AG08396 (cell line): ENCODE results near the gene RAI1.
A peak's percentile ranks its signal among the peaks of the same experiment; 100 is the strongest.
"Not testable (repeated sequence)": the region's sequence is repeated elsewhere in the genome, so short reads cannot be mapped to it uniquely, and the experiment has no call there.

Source experiments
- DNase-seq: peaks from one replicate; pipeline ENCODE4 v3.0.0; 2012; ENCODE audit warnings: low spot score, mixed read lengths

Gene RAI1, protein sequence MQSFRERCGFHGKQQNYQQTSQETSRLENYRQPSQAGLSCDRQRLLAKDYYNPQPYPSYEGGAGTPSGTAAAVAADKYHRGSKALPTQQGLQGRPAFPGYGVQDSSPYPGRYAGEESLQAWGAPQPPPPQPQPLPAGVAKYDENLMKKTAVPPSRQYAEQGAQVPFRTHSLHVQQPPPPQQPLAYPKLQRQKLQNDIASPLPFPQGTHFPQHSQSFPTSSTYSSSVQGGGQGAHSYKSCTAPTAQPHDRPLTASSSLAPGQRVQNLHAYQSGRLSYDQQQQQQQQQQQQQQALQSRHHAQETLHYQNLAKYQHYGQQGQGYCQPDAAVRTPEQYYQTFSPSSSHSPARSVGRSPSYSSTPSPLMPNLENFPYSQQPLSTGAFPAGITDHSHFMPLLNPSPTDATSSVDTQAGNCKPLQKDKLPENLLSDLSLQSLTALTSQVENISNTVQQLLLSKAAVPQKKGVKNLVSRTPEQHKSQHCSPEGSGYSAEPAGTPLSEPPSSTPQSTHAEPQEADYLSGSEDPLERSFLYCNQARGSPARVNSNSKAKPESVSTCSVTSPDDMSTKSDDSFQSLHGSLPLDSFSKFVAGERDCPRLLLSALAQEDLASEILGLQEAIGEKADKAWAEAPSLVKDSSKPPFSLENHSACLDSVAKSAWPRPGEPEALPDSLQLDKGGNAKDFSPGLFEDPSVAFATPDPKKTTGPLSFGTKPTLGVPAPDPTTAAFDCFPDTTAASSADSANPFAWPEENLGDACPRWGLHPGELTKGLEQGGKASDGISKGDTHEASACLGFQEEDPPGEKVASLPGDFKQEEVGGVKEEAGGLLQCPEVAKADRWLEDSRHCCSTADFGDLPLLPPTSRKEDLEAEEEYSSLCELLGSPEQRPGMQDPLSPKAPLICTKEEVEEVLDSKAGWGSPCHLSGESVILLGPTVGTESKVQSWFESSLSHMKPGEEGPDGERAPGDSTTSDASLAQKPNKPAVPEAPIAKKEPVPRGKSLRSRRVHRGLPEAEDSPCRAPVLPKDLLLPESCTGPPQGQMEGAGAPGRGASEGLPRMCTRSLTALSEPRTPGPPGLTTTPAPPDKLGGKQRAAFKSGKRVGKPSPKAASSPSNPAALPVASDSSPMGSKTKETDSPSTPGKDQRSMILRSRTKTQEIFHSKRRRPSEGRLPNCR (N-terminal part only)

DNA sequence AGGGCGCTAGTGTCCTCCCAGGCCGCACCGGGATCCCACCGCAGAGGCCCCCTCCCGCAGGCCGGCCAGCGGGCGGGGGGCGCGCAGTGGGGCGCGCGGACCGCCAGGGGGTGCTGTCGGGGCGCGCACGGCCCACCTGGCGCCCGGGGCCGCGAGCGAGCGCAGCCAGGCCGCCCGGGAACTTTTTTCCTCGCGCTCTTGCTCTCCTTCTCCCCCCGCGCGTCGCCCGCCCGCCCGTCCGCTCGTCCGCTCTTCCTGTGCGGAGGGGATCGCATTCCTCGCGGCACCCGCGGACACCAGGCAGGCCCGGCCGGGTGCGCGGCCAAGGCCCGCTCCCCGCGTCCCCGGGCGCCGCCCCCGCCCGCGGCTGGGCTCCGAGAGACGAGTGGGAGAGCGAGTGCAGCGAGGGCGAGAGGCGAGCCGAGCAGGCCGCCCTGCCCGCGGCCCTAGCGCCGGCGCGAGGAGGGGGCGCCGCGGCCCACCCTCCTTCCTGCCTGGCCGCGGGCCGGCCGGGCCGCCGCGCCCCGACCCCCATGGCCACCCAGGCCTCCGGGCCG lies at the start of gene RAI1:
Gene RAI1, plus strand, starts transcription at position 272 of the 557 bp plus-strand sequence. CDS start 111,491 bp downstream, outside the sequence.
- peak; percentile 91 for DNase-seq

DNA sequence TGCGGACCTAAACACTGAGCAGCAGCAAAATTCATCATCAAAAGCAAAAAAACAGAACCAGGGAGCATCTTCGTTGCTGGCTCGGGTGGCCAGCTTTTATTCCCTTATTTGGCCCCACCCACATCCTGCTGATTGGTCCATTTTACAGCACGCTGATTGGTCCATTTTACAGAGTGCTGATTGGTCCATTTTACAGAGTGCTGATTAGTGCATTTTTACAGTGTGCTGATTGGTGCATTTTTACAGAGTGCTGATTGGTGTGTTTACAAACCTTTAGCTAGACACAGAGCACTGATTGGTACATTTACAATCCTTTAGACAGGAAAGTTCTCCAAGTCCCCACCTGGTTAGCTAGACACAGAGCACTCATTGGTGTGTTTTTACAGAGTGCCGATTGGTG lies 48.6 kb upstream of the RAI1 start:
- not testable (repeated sequence) for DNase-seq

DNA sequence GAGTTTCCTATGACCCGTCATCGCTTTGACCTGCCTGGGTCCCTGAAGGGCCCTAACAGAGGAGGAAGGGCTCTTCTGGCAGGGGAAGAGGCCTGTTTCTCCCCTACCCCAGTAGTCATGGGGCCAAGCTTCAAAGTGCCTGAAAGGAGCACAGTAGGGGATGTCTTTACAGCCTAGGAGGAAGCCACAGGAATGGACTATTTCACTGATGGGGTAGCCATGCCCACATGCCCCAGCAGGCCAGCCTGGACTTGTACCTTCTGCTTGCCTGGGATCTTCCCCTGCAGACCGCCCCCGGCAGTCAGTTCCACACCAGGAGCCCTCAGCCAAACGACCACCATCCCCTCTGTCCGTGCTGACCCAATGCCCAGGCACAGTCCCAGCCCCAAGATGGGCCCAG lies 47.9 kb upstream of the RAI1 start:
- DNase-seq, result no peak

DNA sequence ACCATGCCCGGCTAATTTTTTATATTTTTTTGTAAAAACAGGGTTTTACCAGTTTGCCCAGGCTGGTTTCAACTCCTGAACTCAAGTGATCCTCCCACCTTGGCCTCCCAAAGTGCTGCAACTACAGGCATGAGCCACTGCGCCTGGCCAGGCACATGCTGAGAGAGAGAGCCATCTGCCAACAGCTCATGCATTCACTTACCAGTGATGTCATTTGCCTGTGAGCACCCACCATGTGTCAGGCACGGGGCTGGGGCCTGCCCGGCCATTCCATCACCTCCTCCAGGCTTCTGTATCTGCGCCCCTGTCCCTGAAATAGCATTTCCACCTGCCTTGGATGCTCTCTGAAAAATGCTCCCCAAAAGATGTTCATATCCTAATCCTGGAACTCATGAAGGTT lies 46.1 kb upstream of the RAI1 start:
- DNase-seq, result no peak

DNA sequence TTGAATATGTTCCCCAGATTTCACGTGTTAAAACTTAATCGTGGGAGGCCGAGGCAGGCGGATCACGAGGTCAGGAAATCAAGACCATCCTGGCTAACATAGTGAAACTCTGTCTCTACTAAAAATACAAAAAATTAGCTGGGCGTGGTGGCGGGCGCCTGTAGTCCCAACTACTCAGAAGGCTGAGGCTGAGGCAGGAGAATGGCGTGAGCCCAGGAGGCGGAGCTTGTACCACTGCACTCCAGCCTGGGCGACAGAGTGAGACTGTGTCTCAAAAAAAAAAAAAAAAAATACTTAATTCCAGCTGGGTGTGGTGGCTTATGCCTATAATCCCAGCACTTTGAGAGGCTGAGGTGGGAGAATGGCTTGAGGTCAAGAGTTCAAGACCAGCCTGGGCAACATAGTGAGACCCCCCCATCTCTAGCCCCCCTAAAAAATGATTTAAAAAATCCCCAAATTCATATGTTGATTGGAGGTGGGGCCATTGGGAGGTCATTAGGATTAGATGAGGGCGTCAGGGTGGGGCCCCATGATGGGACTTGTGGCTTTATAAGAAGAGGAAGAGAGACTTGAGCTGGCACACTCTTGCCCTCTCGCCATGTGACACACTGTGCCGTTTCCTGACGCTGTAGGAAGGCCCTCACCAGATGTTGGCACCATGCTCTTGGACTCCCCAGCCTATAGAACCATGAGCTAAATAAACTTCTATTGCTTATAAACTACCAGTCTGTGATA lies 45.6 kb upstream of the RAI1 start:
- not testable (repeated sequence) for DNase-seq

DNA sequence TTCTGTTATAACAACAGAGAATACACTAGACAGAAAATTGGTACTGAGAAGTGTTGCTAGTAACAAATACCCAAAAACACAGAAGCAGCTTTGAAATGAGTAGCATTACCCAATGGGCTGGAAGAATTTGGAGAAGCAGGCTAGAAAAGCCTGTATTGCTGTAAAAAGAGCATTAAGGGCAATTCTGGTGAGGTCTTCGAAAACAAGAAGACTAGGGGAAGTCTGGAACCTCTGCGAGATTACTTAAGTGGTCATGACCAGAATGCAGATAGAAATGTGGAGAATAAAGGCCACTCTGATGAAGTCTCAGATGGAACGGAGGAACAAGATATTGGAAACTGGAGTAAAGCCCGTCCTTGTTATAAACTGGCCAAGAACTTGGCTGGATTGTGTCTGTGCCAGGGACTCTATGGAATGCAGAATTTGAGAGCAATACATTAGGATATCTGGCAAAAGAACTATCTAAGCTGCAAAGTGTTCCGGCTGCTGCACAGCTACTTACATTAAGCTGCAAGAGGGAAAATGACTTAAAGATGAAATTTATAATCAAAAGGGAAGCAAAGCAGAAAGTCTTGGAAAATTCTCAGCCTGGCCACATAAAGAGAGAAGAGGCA lies 44.9 kb upstream of the RAI1 start:
- no peak for DNase-seq

DNA sequence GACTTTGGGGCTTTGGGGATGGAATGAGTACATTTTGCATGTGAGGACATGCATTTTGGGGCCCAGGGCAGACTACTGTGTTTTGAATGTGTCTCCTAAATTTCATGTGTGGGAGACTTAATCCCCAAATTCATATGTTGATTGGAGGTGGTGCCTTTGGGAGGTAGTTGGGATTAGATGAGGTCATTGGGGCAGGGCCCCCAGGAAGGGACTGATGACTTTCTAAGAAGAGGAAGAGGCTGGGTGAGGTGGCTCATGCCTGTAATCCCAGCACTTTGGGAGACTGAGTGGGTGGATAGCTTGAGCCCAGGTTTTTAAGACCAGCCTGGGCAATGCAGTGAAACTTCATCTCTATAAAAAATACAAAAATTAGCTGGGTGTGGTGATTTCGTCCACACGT lies 42.8 kb upstream of the RAI1 start:
- no peak for DNase-seq

DNA sequence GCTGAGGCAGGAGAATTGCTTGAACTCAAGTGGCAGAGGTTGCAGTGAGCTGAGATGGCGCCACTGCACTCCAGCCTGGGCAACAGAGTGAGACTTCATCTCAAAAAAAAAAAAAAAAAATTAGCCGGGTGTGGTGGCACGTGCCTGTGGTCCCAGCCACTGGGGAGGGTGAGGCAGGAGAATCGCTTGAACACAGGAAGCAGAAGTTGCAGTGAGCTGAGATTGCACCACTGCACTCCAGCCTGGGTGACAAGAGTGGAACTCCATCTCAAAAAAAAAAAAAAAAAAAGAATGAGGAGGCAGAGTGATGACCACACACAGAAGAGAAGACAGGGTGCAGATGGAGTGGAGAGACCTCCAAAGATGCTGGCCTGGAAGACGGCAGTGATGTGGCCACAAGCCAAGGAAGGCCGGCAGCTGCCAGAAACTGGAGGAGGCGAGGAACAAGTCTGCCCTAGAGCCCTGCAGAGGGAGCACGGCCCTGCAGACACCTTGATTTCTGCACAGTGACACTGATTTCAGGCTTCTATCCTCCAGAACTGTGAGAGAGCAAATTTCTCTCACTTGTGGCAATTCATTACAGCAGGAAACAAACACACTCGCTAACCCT lies 41.5 kb upstream of the RAI1 start:
- not testable (repeated sequence) for DNase-seq

DNA sequence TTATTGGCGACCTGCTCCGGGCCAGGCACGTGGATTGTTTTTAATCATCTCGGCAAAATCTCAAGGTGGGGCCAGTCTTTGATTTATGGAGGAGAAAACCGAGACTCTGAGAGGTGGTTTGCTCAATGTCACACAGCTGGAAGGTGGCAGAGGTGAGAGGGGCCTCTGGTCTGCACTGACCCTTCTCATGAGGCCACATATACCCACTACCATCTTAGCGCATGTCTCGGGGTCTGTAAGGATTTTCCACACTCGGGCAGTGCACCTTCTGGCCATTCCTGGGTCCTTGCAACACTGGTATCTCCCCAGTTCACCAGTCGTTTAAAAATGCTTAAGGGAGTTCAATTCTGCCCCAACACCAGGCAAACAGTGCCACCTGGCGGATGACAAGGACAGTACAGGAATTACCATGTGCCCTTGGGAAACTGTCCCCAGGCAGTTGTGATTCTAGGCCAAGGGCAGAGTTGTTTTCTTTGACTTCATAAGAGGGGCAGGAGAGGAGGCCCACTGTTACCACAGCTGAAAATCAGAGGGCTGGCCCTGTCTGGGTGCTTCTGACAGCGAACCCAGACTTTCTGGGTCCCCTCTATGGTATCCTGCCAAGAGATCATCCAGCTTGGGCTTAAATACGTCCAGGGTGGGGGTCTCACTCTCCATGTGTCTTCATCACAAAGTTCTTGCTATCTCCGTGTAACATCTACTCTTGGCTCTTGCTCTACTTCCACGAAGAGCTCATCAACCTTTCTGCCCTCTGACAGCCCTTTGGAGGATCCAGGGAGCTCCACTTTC lies 39.4 kb upstream of the RAI1 start:
- DNase-seq, result peak; percentile 71

DNA sequence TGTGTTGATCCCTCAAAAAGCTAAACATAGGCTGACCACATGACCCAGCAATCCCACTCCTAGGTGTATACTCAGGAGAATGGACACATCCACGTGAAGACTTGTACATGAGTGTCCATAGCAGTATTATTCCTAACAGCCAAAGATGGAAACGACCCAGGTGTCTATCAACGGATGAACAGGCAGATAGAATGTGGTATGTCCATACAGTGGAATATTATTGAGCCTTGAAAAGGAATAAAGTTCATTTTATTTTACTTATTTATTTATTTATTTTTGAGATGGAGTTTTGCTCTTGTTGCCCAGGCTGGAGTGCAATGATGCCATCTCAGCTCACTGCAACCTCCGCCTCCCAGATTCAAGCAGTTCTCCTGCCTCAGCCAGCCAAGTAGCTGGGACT lies 36.1 kb upstream of the RAI1 start:
- not testable (repeated sequence) for DNase-seq

DNA sequence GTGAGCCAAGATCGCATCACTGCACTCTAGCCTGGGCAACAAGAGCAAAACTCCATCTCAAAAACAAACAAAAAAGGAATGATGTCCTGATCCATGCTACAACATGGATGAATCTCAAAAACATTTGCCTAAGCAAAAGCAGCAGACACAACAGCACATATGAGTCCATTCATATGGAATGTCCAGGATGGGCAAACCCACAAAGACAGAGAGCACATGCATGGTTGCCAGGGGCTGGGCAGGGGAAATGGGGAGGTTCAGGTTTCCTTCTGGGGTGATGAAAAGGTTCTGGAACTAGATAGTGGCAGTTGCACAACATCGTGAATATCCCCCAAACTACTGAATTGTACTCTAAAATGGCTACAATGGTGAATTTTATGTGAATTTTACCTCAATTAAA lies 35.3 kb upstream of the RAI1 start:
- DNase-seq, result no peak

DNA sequence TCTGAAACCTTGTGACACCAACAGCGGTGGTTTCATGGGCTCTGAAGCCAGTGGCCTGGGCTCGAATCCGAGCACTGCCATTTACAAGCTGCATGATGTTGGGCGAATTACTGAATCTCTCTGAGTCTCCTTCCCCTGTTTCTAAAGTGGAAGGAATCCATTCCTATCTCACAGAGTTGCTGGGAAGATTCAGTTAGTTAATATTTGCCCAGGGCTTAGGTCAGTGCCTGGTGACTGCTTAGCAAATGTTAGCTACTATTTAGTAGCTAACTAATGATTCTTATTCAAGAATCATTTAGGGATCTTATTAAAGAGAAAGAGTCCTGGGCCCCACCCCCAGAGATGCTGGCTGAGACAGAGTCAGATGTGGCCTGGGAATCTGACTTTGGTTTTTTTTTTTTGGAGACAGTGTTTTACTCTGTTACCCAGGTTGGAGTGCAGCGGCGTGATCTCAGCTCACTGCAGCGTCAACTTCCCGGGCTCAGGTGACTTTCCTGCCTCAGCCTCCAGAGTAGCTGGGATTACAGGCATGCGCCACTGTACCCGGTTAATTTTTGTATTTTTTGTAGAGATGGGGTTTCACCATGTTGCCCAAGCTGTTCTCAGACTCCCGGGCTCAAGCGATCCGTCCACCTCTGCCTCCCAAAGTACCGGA lies 33.6 kb upstream of the RAI1 start:
- DNase-seq, result no peak

DNA sequence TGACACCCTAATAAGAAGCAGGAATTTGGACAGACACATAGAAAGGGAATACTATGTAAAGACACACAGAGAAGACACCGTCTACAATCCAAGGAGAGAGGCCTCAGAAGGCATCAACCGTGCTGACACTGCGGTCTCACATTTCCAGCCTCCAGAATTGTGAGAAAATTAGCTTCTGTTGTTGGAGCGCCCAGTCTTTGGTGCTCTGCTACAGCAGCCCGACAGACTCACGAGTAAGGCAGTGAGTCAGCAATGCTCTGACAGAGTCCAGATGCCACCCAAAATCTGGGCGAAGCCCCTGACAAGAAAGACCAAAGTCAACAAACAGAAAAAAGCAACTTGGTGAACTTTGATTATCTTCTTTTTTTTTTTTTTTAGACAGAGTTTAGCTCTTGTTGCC lies 32.5 kb upstream of the RAI1 start:
- no peak for DNase-seq

DNA sequence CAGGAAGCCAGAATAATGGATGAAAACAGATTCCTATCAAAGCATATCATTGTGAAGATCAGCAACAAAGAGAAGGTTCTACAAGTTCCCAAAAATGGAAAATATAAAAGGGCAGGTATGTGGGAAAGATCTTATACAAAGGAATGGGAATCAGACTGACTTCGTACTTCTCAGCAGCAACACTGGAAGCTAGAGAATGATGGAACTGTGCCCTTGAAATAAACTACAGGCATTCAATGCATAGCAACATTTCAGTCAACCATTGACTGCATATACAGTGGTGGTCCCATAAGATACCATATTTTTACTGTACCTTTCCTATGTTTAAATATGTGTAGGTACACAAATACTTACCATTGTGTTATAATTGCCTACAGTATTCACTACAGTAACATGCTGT lies 30.3 kb upstream of the RAI1 start:
- no peak for DNase-seq

DNA sequence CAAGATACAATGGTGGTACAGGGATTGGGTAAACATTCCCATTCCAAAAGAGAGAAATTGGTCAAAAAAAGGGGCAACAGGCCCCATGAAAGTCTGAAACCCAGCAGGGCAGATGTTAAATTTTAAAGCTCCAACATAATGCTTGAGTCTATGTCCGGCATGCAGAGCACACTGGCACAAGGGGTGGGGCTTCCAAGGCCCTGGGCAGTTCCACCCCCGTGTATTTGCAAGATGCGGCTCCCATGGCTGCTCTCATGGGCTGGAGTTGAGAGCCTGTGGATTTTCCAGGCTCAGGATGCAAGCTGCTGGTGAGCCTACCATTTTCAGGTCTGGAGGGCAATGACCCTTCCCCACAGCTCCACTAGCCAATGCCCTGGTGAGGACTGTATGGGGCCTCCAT lies 27.9 kb upstream of the RAI1 start:
- no peak for DNase-seq

DNA sequence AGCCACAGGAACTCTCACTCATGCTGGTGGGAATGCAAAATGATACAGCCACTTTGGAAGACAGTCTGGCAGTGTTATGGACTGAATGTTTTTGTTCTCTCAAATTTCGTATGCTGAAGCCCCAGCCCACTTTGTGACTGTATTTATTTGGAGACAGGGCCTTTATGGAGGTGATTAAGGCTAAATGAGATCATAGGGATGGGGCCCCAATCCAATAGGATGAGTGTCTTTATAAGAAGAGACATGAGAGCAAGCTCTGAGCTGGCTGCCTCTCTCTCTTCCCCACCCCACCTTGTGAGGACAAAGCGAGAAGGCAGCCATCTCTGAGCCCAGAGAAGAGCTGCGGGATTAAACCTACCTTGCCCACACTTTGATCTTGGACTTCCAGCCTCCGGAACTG lies 21.9 kb upstream of the RAI1 start:
- DNase-seq, result no peak

DNA sequence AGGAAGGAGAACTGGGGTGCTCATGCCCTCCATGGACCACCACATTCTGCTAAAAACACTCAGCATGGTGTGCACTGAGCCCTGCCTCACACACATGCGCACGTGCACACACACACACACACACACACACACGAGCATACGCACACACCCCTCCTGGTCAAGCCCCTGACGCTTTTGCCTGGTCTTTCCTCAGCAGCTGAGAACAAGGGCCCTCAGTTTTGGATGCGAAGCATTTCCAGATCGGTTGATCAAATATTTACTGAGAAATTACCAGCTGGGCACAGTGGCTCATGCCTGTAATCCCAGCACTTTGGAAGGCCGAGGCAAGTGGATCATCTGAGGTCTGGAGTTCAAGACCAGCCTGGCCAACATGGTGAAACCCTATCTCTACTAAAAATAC lies 20.1 kb upstream of the RAI1 start:
- DNase-seq, result no peak

DNA sequence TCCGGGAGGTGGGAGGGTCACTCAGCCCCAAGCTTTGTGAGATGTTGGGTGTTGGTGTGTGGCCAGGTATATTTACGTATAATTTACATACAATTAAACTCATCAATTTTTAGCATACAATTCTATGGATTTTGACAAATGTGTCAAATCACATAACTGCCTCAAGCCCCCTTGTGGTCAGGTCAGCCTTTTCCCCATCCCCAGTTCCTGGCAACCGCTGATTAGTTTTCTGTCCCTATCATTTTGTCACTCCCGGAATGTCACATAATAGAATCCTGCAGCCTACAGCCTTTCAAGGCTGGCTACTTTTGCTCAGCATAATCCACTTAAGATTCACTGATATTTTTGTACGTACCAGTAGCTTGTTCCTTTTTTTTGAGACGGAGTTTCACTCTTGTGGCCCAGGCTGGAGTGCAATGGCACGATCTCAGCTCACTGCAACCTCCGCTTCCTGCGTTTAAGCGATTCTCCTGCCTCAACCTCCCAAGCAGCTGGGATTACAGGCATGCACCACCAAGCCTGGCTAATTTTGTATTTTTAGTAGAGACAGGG lies 19.3 kb upstream of the RAI1 start:
- DNase-seq, result no peak
